Osteoblast (primary cell): Measurements from ENCODE around the gene PEX6. TPM values are rescaled to one million over a fixed set of nuclear protein-coding genes. Genes with fewer than 3 reads are reported as not detected.

Source experiments
- DNase-seq: peaks from one replicate; pipeline ENCODE4 v3.0.0; 2011; ENCODE audit warnings: low spot score, mixed read lengths; ENCODE audit not compliant: insufficient read length; ENCODE audit errors: missing footprints
- H2AFZ ChIP-seq: 2 replicates; pipeline ENCODE4 v1.6.0; 2011; ENCODE audit warnings: mild to moderate bottlenecking, low read length
- H3K27ac ChIP-seq: 2 replicates; pipeline ENCODE4 v1.5.1; 2011; ENCODE audit warnings: mild to moderate bottlenecking, low read depth, low read length, moderate library complexity
- H3K27me3 ChIP-seq: 2 replicates; pipeline ENCODE4 v1.6.0; 2012; ENCODE audit warnings: mild to moderate bottlenecking, control low read depth, inconsistent platforms, low read length, moderate library complexity; ENCODE audit not compliant: insufficient read depth
- H3K36me3 ChIP-seq: 2 replicates; pipeline ENCODE4 v1.5.1; 2011; ENCODE audit warnings: mild to moderate bottlenecking, low read length, control low read depth, moderate library complexity; ENCODE audit not compliant: insufficient read depth
- H3K4me1 ChIP-seq: 2 replicates; pipeline ENCODE4 v1.5.1; 2011; ENCODE audit warnings: mild to moderate bottlenecking, low read length, control low read depth, moderate library complexity; ENCODE audit not compliant: insufficient read depth
- H3K4me2 ChIP-seq: 2 replicates; pipeline ENCODE4 v1.6.0; 2011; ENCODE audit warnings: mild to moderate bottlenecking, low read length; ENCODE audit not compliant: insufficient read depth
- H3K4me3 ChIP-seq: fragments of 200-600 bp; sonication (generic); 3 replicates; pipeline ENCODE4 v1.5.1; 2012; ENCODE audit warnings: mild to moderate bottlenecking, low read length, inconsistent platforms; ENCODE audit not compliant: insufficient read depth
- H3K79me2 ChIP-seq: 2 replicates; pipeline ENCODE4 v1.6.0; 2012; ENCODE audit warnings: mild to moderate bottlenecking, low read length, control low read depth, inconsistent platforms; ENCODE audit not compliant: insufficient read depth
- H3K9me3 ChIP-seq: 2 replicates; pipeline ENCODE4 v1.5.1; 2011; ENCODE audit warnings: low read depth, low read length, control low read depth
- H4K20me1 ChIP-seq: 2 replicates; pipeline ENCODE4 v1.6.0; 2012; ENCODE audit warnings: mild to moderate bottlenecking, low read length, control low read depth; ENCODE audit not compliant: insufficient read depth
- CTCF ChIP-seq: IDR thresholded peaks from 2 replicates; pipeline ENCODE4 v1.5.1; 2011; ENCODE audit warnings: mild to moderate bottlenecking, low read depth, low read length, moderate library complexity; ENCODE audit errors: extremely low read depth
- total RNA-seq: library from RNA; depleted of rRNA; stranded (reverse); fragments of >200 nt; gene quantifications from 2 replicates; pipeline ENCODE4 v1.2.3, GENCODE V29; 2012

Gene PEX6
- total RNA-seq, 1 donor, result 23.5 TPM

DNA sequence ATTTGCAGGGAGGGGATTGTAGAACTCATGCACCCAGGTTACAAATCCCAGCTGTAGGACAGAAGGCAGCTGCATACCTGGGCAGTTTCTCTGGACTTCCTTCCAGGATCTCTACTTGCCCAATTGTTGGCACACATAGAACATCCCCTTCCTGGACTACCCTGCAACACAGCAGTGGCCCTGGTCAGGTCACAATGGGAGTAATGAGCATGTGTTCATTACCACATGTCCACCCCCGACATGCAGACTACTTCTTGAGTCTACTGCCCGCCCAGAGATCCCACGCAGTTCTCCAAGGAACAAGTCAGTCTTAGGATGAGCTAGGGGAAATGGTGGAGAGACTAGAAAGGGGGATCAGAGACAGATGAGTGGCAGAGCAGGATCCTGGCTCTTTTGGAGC is 5.1 kb downstream of the PEX6 start:
- H4K20me1 ChIP-seq, result peaks cover 10% of the 10 kb centered on the region
- peaks cover 13% of the 10 kb centered on the region for H3K4me1 ChIP-seq
- H3K79me2 ChIP-seq, result peaks cover 18% of the 10 kb centered on the region
- TF ChIP-seq CTCF, result no peak
- peaks cover 23% of the 10 kb centered on the region for H3K36me3 ChIP-seq
- no peak overlapping the region for H3K4me3 ChIP-seq
- DNase-seq, result no peak
- no peaks in the 10 kb centered on the region for H3K27me3 ChIP-seq
- no peak overlapping the region for H3K27ac ChIP-seq
- H3K9me3 ChIP-seq, result no peaks in the 10 kb centered on the region
- no peak overlapping the region for H3K4me2 ChIP-seq
- H2AFZ ChIP-seq, result no peak overlapping the region

GRCh38 chr6:42971746-42972327 is 7.1 kb downstream of the PEX6 start:
- Histone ChIP-seq H3K27me3 (no peaks in the 10 kb centered on the region), H3K79me2 (peaks cover under 1% of the 10 kb centered on the region), H2AFZ (no peak overlapping the region), H3K36me3 (peaks cover 34% of the 10 kb centered on the region), H3K4me2 (no peak overlapping the region), H4K20me1 (peaks cover 10% of the 10 kb centered on the region), H3K4me1 (peaks cover 6% of the 10 kb centered on the region), H3K27ac (no peak overlapping the region), H3K9me3 (no peaks in the 10 kb centered on the region), H3K4me3 (no peak overlapping the region)
- DNase-seq, result peak; percentile 71
- no peak for TF ChIP-seq CTCF

DNA sequence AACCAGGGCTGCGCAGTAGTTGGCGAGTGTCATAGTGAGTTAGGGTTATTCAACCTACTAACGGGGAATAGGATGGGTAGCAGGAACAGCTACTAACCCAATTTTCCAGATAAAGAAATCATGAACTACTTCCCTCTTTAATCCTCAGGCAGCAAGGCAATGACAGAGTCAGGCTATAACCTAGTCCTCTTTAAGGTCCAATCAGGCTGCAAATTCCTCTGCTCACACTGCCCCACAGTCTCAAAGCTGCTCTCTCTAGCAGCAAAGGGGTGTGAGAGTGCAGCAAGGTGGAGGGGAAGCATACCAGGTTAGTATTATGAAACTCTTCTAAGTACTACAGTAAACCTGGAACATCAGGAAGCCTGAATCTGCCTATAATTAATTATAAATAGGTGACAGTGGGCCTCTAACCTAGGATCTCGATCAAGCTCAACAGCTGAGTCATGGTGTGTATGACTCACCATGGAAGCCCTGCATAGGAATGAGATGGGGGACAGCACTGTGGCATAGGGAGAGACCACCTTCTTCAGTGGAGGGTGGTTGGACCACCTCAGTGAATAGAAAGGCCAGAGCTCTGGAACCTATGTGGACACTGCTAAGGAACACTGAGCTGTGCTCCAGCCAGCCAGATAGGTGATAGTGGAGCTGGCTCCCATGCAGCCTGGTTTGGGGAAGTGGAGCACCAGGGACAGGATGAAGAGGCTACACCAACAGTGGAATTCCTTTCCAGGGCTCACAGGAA is 7.9 kb downstream of the PEX6 start:
- Histone ChIP-seq H4K20me1 (peaks cover 10% of the 10 kb centered on the region), H3K4me2 (no peak overlapping the region), H3K79me2 (no peaks in the 10 kb centered on the region), H3K4me3 (no peak overlapping the region), H3K36me3 (peaks cover 42% of the 10 kb centered on the region), H3K4me1 (peaks cover 6% of the 10 kb centered on the region), H2AFZ (no peak overlapping the region), H3K27me3 (no peaks in the 10 kb centered on the region), H3K9me3 (no peaks in the 10 kb centered on the region), H3K27ac (no peak overlapping the region)
- DNase-seq, result peak; percentile 81
- TF ChIP-seq CTCF, result no peak

DNA sequence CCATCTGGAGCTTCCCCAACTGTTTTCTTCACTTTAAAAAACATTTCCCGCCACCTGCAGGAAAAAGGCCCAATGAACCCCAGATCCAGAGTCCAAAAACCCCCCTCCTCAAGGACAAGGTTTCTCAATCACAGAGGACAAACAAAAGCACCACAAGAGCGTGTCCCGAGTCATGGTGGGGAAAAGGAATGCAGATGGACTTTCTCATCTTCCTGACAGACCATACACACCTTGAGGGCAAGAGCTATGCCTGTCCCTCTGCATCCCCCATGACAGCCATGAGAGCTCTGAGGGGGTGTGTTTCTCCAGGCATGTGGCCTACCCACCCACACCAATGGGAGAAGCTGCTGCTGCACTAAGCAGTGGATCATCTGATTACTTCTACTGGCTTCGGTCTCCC is 9.0 kb downstream of the PEX6 start:
- H3K27ac ChIP-seq, result no peak overlapping the region
- no peaks in the 10 kb centered on the region for H3K27me3 ChIP-seq
- H3K36me3 ChIP-seq, result peaks cover 47% of the 10 kb centered on the region
- no peak overlapping the region for H3K4me2 ChIP-seq
- H3K4me3 ChIP-seq, result no peak overlapping the region
- no peak overlapping the region for H2AFZ ChIP-seq
- H3K4me1 ChIP-seq, result peaks cover 6% of the 10 kb centered on the region
- peaks cover 10% of the 10 kb centered on the region for H4K20me1 ChIP-seq
- no peak for DNase-seq
- no peak for TF ChIP-seq CTCF
- no peaks in the 10 kb centered on the region for H3K79me2 ChIP-seq
- H3K9me3 ChIP-seq, result no peaks in the 10 kb centered on the region
